Ishikawa (cell line): ENCODE results near the gene SLC36A1.

Source experiments
- RAD21 ChIP-seq: IDR thresholded peaks from 2 replicates; pipeline ENCODE4 v1.6.1; 2012; ENCODE audit warnings: low read depth
- REST ChIP-seq: IDR thresholded peaks from 2 replicates; pipeline ENCODE4 v1.6.1; 2012; ENCODE audit warnings: low read depth, mild to moderate bottlenecking
- TAF1 ChIP-seq: IDR thresholded peaks from 2 replicates; pipeline ENCODE4 v1.6.1; 2012; ENCODE audit warnings: low read depth, mild to moderate bottlenecking
- TF ChIP-seq, protein P1 (sequence below): IDR thresholded peaks from 2 replicates; pipeline ENCODE4 v1.6.1; 2012

- no peak for TF ChIP-seq REST
- no peak for TF ChIP-seq TAF1
- TF ChIP-seq, protein P1, sequence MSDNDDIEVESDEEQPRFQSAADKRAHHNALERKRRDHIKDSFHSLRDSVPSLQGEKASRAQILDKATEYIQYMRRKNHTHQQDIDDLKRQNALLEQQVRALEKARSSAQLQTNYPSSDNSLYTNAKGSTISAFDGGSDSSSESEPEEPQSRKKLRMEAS: no peak
- TF ChIP-seq RAD21: no peak
These were observed 23.0 kb downstream of the SLC36A1 start for GRCh38 chr5:151470439-151470838.
